GM23338 (cell line): ENCODE results near the gene ANKRD23. TPM values are rescaled to one million over a fixed set of nuclear protein-coding genes. Genes with fewer than 3 reads are reported as not detected.

Experiments
- ATAC-seq: fragments of 200-7000 bp; cut with Tn5 transposase; 3 replicates; pipeline ENCODE4 v1.9.1; 2020
- DNase-seq: peaks from one replicate; pipeline ENCODE4 v3.0.0-alpha.2; 2015; ENCODE audit warnings: low spot score
- H2AFZ ChIP-seq: fragments of 200-600 bp; sonication (generic); 2 replicates; pipeline ENCODE4 v1.8.0; 2016; ENCODE audit warnings: antibody characterized with exemption, mild to moderate bottlenecking, moderate library complexity
- H3F3A ChIP-seq: fragments of 200-600 bp; sonication (generic); replicated peaks from 2 replicates; pipeline ENCODE4 v1.8.0; 2017; ENCODE audit warnings: antibody characterized with exemption, mixed run types, low read depth
- H3K27ac ChIP-seq: fragments of 200-600 bp; sonication (generic); 2 replicates; pipeline ENCODE4 v1.6.1; 2016; ENCODE audit warnings: low read depth
- H3K27me3 ChIP-seq: fragments of 200-600 bp; sonication (generic); 2 replicates; pipeline ENCODE4 v1.8.0; 2016; ENCODE audit warnings: mild to moderate bottlenecking, mixed run types, moderate library complexity; ENCODE audit not compliant: insufficient read depth
- H3K36me3 ChIP-seq: fragments of 200-600 bp; sonication (generic); 2 replicates; pipeline ENCODE4 v1.8.0; 2016; ENCODE audit warnings: mild to moderate bottlenecking; ENCODE audit not compliant: insufficient read depth
- H3K4me1 ChIP-seq: fragments of 200-600 bp; sonication (generic); 2 replicates; pipeline ENCODE4 v1.8.0; 2016; ENCODE audit warnings: mild to moderate bottlenecking, moderate library complexity; ENCODE audit not compliant: insufficient read depth
- H3K4me2 ChIP-seq: fragments of 200-600 bp; sonication (generic); 2 replicates; pipeline ENCODE4 v1.7.1; 2017; ENCODE audit warnings: mixed run types
- H3K4me3 ChIP-seq: fragments of 200-600 bp; sonication (generic); 2 replicates; pipeline ENCODE4 v1.6.1; 2016; ENCODE audit warnings: mixed run types
- H3K79me2 ChIP-seq: fragments of 200-600 bp; sonication (generic); replicated peaks from 2 replicates; pipeline ENCODE4 v1.8.0; 2017; ENCODE audit warnings: mild to moderate bottlenecking; ENCODE audit not compliant: insufficient read depth
- H3K9me2 ChIP-seq: fragments of 200-600 bp; sonication (generic); 2 replicates; pipeline ENCODE4 v1.8.0; 2017; ENCODE audit not compliant: insufficient read depth
- H4K20me1 ChIP-seq: fragments of 200-600 bp; sonication (generic); replicated peaks from 2 replicates; pipeline ENCODE4 v1.8.0; 2017; ENCODE audit warnings: mild to moderate bottlenecking; ENCODE audit not compliant: insufficient read depth
- H3K27ac Mint-ChIP-seq: 2 replicates; pipeline ENCODE4 v1.8.0; 2020; ENCODE audit warnings: inconsistent platforms, mild to moderate bottlenecking, moderate library complexity, mixed read lengths
- H3K27me3 Mint-ChIP-seq: 3 replicates; pipeline ENCODE4 v1.8.0; 2022; ENCODE audit warnings: low read depth, mild to moderate bottlenecking, moderate library complexity, mixed read lengths, inconsistent platforms; ENCODE audit not compliant: insufficient read depth, poor library complexity
- H3K36me3 Mint-ChIP-seq: 3 replicates; pipeline ENCODE4 v1.8.0; 2021; ENCODE audit warnings: low read depth, mild to moderate bottlenecking, inconsistent platforms, moderate library complexity, mixed read lengths
- H3K4me1 Mint-ChIP-seq: 3 replicates; pipeline ENCODE4 v1.8.0; 2020; ENCODE audit warnings: mild to moderate bottlenecking, inconsistent platforms, mixed read lengths
- H3K4me3 Mint-ChIP-seq: 3 replicates; pipeline ENCODE4 v1.8.0; 2021; ENCODE audit warnings: moderate library complexity, mild to moderate bottlenecking, inconsistent platforms, mixed read lengths
- H3K9me3 Mint-ChIP-seq: 3 replicates; pipeline ENCODE4 v1.8.0; 2020; ENCODE audit warnings: moderate library complexity, mild to moderate bottlenecking, inconsistent platforms, mixed read lengths
- EZH2 ChIP-seq: fragments of 200-600 bp; sonication (generic); IDR thresholded peaks from one replicate; pipeline ENCODE4 v1.8.0; 2017; ENCODE audit warnings: antibody characterized with exemption, mild to moderate bottlenecking, low read depth; ENCODE audit not compliant: unreplicated experiment
- NANOG ChIP-seq: IDR thresholded peaks from 2 replicates; pipeline ENCODE4 v1.6.1; 2016; ENCODE audit warnings: antibody characterized with exemption, borderline replicate concordance
- POLR2AphosphoS5 ChIP-seq: IDR thresholded peaks from 2 replicates; pipeline ENCODE4 v1.6.1; 2016; ENCODE audit warnings: antibody characterized with exemption, low read depth
- STAT1 ChIP-seq: IDR thresholded peaks from one replicate; pipeline ENCODE4 v1.6.1; 2016; ENCODE audit warnings: antibody characterized with exemption; ENCODE audit not compliant: unreplicated experiment
- ZNF331 ChIP-seq: fragments of 250-450 bp; sonication (Bioruptor Pico); IDR thresholded peaks from 2 replicates; pipeline ENCODE4 v1.5.0; 2020; ENCODE audit warnings: low read depth, mild to moderate bottlenecking, moderate library complexity
- polyA plus RNA-seq: library from polyadenylated mRNA; unstranded; fragments of >200 nt; fragmentation: Nextera tagmentation; extraction: Ambion mirVana; gene quantifications from 2 replicates; pipeline ENCODE4 v1.2.1, GENCODE V29; 2016
- total RNA-seq: library from RNA; depleted of rRNA; stranded (reverse); fragments of >200 nt; shearing (Covaris generic); gene quantifications from 2 replicates; pipeline ENCODE4 v1.2.3, GENCODE V29; 2014
- TF ChIP-seq, protein P1 (sequence below): fragments of 250-450 bp; sonication (Bioruptor Pico); IDR thresholded peaks from 2 replicates; pipeline ENCODE4 v1.5.0; 2020; ENCODE audit warnings: mild to moderate bottlenecking, moderate library complexity
- TF ChIP-seq, protein P2 (sequence below): IDR thresholded peaks from one replicate; pipeline ENCODE4 v1.6.1; 2018; ENCODE audit warnings: antibody characterized with exemption; ENCODE audit not compliant: unreplicated experiment

The ANKRD23 gene
- total and polyA plus RNA-seq, 2 experiments from 2014 or later = 4.0 to 5.0 TPM

DNA sequence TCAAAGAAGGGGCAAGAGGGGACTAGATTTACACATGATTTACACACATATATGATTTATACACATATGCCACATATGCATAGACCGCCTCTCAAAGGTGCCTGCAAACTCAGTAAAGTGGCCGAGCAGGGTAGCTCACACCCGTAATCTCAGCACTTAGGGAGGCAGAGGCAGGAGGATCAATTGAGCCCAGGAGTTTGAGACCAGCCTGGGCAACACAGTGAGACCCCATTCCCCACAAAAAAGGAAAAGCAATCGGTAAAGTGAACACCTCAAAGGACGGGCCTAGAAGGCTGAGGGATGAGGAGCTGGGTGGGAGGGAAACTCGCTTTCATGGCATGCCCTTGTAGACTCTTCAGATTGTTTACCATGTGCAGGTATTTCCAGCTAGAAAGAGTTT, 8.8 kb upstream of the ANKRD23 start (continued):
- TF ChIP-seq, protein P1, sequence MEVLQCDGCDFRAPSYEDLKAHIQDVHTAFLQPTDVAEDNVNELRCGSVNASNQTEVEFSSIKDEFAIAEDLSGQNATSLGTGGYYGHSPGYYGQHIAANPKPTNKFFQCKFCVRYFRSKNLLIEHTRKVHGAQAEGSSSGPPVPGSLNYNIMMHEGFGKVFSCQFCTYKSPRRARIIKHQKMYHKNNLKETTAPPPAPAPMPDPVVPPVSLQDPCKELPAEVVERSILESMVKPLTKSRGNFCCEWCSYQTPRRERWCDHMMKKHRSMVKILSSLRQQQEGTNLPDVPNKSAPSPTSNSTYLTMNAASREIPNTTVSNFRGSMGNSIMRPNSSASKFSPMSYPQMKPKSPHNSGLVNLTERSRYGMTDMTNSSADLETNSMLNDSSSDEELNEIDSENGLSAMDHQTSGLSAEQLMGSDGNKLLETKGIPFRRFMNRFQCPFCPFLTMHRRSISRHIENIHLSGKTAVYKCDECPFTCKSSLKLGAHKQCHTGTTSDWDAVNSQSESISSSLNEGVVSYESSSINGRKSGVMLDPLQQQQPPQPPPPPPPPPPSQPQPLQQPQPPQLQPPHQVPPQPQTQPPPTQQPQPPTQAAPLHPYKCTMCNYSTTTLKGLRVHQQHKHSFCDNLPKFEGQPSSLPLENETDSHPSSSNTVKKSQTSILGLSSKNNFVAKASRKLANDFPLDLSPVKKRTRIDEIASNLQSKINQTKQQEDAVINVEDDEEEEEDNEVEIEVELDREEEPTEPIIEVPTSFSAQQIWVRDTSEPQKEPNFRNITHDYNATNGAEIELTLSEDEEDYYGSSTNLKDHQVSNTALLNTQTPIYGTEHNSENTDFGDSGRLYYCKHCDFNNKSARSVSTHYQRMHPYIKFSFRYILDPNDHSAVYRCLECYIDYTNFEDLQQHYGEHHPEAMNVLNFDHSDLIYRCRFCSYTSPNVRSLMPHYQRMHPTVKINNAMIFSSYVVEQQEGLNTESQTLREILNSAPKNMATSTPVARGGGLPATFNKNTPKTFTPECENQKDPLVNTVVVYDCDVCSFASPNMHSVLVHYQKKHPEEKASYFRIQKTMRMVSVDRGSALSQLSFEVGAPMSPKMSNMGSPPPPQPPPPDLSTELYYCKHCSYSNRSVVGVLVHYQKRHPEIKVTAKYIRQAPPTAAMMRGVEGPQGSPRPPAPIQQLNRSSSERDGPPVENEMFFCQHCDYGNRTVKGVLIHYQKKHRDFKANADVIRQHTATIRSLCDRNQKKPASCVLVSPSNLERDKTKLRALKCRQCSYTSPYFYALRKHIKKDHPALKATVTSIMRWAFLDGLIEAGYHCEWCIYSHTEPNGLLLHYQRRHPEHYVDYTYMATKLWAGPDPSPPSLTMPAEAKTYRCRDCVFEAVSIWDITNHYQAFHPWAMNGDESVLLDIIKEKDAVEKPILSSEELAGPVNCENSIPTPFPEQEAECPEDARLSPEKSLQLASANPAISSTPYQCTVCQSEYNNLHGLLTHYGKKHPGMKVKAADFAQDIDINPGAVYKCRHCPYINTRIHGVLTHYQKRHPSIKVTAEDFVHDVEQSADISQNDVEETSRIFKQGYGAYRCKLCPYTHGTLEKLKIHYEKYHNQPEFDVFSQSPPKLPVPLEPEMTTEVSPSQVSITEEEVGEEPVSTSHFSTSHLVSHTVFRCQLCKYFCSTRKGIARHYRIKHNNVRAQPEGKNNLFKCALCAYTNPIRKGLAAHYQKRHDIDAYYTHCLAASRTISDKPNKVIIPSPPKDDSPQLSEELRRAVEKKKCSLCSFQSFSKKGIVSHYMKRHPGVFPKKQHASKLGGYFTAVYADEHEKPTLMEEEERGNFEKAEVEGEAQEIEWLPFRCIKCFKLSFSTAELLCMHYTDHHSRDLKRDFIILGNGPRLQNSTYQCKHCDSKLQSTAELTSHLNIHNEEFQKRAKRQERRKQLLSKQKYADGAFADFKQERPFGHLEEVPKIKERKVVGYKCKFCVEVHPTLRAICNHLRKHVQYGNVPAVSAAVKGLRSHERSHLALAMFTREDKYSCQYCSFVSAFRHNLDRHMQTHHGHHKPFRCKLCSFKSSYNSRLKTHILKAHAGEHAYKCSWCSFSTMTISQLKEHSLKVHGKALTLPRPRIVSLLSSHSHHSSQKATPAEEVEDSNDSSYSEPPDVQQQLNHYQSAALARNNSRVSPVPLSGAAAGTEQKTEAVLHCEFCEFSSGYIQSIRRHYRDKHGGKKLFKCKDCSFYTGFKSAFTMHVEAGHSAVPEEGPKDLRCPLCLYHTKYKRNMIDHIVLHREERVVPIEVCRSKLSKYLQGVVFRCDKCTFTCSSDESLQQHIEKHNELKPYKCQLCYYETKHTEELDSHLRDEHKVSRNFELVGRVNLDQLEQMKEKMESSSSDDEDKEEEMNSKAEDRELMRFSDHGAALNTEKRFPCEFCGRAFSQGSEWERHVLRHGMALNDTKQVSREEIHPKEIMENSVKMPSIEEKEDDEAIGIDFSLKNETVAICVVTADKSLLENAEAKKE (CRISPR knock-in tag) = no peak

DNA sequence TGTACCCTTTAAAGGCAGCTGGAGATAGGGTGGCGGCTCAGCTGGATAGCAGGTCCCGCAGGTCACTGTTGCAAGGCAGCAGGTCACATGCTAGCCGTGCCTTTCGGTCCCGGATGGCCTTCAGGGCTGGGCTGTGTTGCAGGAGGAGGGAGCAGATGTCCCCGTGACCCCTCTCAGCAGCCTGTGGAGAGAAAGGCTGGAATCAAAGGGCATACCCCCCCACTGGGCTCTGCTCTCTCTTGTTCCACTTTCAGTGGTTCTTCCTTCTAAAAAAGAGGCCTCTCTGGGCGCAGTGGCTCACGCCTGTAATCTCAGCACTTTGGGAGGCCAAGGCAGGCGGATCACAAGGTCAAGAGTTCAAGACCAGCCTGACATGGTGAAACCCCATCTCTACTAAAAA, 4.4 kb upstream of the ANKRD23 start:
- Mint-ChIP-seq H3K4me1 (no peaks in the 10 kb centered on the region; the same call in 1 of the 3 replicates), H3K27me3 (peaks cover 4% of the 10 kb centered on the region), H3K9me3 (no peaks in the 10 kb centered on the region), H3K4me3 (no peak overlapping the region), H3K36me3 (peaks cover 45% of the 10 kb centered on the region), H3K27ac (no peak overlapping the region)
- no peak overlapping the region for H3K4me2 ChIP-seq
- ATAC-seq = no peak; the same call in 2 of the 3 replicates
- no peak overlapping the region for H2AFZ ChIP-seq
- no peak overlapping the region for H3K27ac ChIP-seq
- peaks cover 7% of the 10 kb centered on the region for H3K36me3 ChIP-seq
- H4K20me1 ChIP-seq = no peaks in the 10 kb centered on the region
- no peaks in the 10 kb centered on the region for H3K9me2 ChIP-seq
- H3F3A ChIP-seq = no peaks in the 10 kb centered on the region
- H3K27me3 ChIP-seq = no peaks in the 10 kb centered on the region
- no peak overlapping the region for H3K4me3 ChIP-seq
- no peaks in the 10 kb centered on the region for H3K4me1 ChIP-seq
- DNase-seq = no peak
- H3K79me2 ChIP-seq = peaks cover under 1% of the 10 kb centered on the region; the same call in 1 of the 2 replicates
- TF ChIP-seq POLR2AphosphoS5 (no peak), NANOG (no peak), EZH2 (no peak), STAT1 (no peak), ZNF331 (CRISPR knock-in tag) (no peak)
- TF ChIP-seq, protein P2, sequence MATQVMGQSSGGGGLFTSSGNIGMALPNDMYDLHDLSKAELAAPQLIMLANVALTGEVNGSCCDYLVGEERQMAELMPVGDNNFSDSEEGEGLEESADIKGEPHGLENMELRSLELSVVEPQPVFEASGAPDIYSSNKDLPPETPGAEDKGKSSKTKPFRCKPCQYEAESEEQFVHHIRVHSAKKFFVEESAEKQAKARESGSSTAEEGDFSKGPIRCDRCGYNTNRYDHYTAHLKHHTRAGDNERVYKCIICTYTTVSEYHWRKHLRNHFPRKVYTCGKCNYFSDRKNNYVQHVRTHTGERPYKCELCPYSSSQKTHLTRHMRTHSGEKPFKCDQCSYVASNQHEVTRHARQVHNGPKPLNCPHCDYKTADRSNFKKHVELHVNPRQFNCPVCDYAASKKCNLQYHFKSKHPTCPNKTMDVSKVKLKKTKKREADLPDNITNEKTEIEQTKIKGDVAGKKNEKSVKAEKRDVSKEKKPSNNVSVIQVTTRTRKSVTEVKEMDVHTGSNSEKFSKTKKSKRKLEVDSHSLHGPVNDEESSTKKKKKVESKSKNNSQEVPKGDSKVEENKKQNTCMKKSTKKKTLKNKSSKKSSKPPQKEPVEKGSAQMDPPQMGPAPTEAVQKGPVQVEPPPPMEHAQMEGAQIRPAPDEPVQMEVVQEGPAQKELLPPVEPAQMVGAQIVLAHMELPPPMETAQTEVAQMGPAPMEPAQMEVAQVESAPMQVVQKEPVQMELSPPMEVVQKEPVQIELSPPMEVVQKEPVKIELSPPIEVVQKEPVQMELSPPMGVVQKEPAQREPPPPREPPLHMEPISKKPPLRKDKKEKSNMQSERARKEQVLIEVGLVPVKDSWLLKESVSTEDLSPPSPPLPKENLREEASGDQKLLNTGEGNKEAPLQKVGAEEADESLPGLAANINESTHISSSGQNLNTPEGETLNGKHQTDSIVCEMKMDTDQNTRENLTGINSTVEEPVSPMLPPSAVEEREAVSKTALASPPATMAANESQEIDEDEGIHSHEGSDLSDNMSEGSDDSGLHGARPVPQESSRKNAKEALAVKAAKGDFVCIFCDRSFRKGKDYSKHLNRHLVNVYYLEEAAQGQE = no peak
